Measurements from ENCODE around the gene SLC4A9.

The SLC4A9 gene

GRCh38 chr5:140361901-140362300, 1.9 kb downstream of the SLC4A9 start:
- DNase-seq (ENCODE audit: low read depth in 3 of 3): no peak

DNA sequence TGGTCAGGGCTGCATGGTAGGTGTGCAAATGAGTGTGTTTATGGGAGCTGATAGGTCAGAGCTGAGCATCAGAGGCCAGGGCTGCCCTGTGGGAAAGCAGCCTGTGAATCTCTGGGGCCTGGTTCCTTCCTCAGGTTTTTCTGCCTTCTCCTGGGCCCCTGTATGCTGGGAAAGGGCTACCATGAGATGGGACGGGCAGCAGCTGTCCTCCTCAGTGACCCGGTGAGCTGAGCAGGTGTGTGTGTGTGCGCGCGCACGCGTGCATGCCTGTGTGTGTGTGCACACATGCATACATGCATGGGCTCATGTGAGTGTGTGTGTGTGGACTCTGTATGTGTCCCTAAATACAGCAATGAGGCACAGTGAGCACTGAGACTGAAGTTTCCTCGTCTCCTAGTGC, 2.3 kb downstream of the SLC4A9 start:
- DNase-seq (ENCODE audit: low read depth in 3 of 3): no peak

DNA sequence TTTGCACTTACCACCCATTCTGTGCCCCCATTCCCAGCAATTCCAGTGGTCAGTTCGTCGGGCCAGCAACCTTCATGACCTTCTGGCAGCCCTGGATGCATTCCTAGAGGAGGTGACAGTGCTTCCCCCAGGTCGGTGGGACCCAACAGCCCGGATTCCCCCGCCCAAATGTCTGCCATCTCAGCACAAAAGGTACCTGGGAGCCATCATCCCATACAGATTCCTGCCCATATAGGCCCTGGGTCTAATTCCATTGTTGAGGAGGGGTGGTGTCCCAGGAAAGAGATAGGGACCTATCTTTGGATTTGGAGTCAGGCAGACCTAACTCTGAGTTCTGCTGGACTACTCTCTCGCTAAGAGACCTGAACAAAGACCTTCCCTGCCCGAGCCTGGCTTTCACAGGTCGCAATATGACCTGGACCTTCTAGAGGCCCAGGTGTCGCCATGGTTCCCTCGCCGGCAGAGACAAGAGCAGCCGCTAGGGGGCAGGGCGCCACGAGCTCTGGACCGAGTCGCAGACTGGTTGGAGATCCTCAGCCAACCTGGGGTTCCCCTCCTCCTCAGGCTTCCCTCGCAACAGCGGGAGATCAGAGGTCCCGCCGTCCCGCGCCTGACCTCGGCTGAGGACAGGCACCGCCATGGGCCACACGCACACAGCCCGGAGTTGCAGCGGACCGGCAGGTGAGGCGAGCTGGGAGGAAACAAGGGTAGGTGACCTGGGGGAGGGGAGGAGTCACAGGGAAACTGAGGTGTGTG, 3.1 kb downstream of the SLC4A9 start:
- peak; percentile 70 to 77 (median 70) for DNase-seq (ENCODE audit: low read depth in 3 of 3)

GRCh38 chr5:140363631-140364471, 3.9 kb downstream of the SLC4A9 start:
- DNase-seq (ENCODE audit: low read depth in 3 of 3): no peak

DNA sequence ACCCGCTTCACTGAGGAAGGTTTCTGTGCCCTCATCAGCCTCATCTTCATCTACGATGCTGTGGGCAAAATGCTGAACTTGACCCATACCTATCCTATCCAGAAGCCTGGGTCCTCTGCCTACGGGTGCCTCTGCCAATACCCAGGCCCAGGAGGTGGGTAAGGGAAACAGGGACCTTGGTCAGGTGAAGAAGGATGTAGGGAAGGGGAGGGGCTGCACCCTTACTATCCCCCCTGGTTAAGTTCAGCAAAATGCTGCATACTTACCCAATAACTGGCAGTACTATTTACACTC, 4.4 kb downstream of the SLC4A9 start:
- DNase-seq (ENCODE audit: low read depth in 3 of 3): no peak

DNA sequence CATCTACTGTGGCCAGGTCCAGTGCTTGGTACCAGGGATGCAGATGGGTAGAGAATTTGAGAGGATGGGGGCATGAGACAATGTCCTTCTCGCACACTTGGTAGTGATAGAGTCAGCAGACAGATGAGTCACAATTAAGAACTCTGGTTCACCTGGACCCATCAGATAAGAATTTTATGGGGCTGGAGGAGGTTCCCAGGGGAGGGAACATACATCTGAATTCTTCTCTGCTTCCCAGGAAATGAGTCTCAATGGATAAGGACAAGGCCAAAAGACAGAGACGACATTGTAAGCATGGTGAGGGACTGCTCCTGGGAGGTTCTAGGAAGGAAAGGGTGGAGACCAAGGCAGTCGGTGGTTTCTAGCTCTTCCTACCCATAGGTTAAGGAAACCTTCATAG, 5.3 kb downstream of the SLC4A9 start:
- DNase-seq (ENCODE audit: low read depth in 3 of 3): no peak

DNA sequence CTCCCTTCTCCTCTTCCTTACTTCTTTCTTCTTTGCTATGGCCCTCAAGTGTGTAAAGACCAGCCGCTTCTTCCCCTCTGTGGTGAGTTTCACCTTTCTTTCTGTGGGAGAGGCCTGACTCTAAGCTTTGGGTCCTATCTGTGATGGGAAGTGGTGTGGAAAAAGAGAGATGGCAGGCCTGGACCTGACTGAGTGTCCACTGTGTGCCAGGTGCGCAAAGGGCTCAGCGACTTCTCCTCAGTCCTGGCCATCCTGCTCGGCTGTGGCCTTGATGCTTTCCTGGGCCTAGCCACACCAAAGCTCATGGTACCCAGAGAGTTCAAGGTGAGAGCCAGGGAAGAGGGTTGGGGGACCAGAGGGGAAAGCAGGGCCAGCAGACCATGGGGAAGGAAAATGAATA, 5.9 kb downstream of the SLC4A9 start:
- DNase-seq (ENCODE audit: low read depth in 3 of 3): no peak

DNA sequence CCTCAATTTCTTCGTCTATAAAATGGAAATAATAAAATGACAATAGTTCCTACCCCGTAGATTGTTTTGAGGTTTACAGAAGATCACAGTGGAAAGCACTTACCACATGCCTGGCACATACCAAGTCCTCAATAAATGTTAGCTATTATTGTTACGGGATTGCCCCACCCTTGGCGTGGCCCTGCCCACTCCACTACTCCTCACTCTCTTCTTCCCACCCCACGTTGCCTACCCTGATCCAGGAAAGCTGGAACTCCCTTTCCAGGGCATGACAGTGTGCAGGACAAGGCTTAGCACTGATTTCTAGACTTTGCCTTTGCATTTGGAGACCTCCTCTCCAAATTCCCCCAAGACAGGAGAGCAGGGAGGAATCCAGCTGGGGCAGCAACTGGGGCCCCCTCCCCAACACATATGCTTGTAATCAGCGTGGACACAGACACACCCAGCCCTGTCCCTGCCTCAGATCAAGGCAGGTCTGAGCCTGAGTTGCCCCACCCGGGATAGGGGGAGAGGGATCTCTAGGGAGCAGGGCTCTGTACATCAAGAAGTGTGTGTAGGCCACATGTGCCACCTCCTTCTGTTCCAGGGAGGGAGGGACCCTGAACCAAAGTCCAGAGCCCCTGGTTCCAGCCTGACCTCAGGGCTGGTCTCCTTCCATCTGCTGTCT, 6.7 kb downstream of the SLC4A9 start:
- DNase-seq (ENCODE audit: low read depth in 3 of 3): no peak

GRCh38 chr5:140367256-140368013, 7.4 kb downstream of the SLC4A9 start:
- DNase-seq (ENCODE audit: low read depth in 3 of 3): no peak

GRCh38 chr5:140371356-140372151, 11.6 kb downstream of the SLC4A9 start:
- DNase-seq (ENCODE audit: low read depth in 3 of 3): no peak

DNA sequence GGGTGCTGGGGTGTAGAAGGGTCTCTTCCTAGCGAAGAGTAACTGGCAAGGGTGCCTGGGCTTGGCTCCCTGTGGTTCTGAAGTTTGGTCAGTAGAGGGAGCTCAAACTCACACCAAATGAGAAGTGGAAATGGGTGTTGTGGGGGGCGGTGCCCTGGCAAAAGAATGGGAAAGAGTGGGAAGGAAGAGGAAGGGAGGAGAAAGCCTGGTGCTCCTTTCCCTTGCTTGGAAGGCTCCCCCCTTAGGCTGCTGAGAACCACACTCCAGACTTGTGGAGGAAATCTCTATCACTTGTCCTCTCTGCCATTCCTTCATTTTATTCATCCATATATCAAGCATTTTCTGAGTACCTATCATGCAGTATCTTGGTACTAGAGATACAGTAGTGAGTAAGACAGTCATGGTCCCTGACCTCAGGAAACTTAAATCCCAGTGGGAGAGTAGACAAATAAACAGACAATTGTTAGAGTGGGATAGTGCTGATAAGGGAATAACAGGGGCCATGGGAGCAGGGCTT, 13.0 kb downstream of the SLC4A9 start:
- peak in 1 of 3 experiments; percentile 13 for DNase-seq (ENCODE audit: low read depth in 3 of 3)

DNA sequence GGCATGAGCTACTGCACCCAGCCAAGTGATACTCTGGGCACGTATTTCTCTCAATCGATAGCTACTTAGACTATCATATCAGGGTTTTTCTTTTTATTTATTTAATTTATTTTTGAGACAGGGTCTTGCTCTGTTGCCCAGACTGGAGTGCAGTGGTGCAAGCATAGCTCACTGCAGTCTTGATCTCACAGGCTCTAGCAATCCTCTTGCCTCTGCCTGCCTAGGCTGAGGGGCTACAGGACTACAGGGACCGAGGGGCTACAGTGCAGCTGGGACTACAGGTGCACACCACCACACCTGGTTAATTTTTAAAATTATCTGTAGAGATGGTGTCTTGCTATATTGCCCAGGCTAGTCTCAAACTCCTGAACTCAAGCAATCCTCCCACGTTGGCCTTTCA, 21.4 kb downstream of the SLC4A9 start:
- no peak for DNase-seq (ENCODE audit: low read depth in 3 of 3)

DNA sequence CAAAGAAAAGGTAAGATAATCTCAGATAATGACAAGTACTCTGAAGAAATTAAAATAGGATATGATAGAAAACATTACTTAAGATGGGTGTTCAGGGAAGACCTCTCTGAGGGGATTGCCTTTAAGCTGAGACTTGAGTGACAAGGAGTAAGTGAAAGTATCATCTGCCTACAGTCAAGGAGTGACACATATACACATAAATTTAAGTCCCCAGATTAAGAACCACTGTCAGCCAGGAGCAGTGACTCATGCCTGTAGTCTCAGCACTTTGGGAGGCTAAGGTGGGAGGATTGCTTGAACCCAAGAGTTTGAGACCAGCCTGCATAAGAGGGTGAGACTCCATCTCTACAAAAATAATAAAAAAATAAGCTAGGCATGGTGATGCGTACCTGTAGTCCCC, 22.0 kb downstream of the SLC4A9 start:
- no peak for DNase-seq (ENCODE audit: low read depth in 3 of 3)

DNA sequence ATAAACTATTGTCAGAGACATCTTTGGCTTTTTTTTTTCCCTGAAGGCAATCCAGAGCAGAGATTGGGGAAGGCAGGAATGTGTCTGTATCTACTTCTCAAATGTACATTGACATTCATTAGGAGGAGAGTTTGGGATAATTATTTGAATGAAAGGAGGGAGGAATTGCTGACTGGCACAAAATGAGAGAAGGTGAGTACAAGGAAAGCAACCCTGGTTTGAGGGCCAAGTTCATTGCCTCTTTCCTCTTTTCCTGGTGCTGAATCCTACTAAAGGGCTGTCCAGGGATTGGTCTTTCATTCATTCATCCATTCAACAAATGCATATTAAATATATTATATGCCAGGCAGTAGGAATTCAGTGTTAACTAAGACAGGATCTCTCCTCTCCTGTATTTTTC, 22.9 kb downstream of the SLC4A9 start:
- no peak for DNase-seq (ENCODE audit: low read depth in 3 of 3)

DNA sequence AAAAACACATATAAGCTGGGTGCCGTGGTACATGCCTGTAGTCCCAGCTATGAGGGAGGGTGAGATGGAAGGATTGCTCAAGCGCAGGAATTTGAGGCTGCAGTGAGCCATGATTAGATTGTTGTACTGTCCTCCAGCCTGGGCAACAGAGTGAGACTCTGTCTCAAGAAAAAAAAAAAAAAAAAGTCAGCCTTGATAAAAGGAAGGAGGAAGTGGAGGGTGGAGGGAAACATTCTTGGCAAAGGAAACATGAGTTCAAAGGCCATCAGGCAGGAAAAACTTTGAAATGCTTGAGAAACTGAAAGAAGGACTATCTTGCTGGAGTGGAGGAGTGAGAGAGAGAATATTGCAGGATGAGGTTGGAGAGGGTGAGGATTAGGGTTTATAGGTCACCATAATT, 23.3 kb downstream of the SLC4A9 start:
- DNase-seq (ENCODE audit: low read depth in 3 of 3): no peak

GRCh38 chr5:140388052-140388451, 28.1 kb downstream of the SLC4A9 start:
- DNase-seq (ENCODE audit: low read depth in 3 of 3): no peak

GRCh38 chr5:140391312-140391711, 31.3 kb downstream of the SLC4A9 start:
- no peak for DNase-seq (ENCODE audit: low read depth in 3 of 3)

GRCh38 chr5:140391732-140392131, 31.7 kb downstream of the SLC4A9 start:
- DNase-seq (ENCODE audit: low read depth in 3 of 3): no peak

DNA sequence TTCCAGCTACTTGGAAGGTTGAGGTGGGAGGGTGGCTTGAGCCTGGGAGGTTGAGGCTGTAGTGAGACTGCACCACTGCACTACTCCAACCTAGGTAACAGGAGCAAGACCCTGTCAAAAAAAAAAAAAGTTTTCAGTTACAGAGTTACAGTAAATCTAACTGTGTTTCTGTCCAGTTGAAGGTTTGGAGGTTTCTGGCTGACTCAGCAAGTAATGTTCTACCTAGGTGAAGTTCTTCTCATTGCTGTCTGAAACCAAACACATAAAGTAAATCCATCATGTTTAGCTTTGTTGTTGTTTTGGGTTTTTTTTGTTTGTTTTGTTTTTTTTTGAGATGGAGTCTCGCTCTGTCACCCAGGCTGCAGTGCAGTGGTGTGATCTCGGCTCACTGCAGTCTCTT, 33.7 kb downstream of the SLC4A9 start:
- DNase-seq (ENCODE audit: low read depth in 3 of 3): no peak

- no peak for DNase-seq (ENCODE audit: low read depth in 3 of 3)
These were observed 38.4 kb downstream of the SLC4A9 start for GRCh38 chr5:140398379-140398811.

Data from stimulated activated CD4-positive, alpha-beta T cell treated with anti-CD3 and anti-CD28 coated beads, TNF-alpha, amount 100 ng/mL, for 4 hours (primary cell).